ENCODE measurements around the gene PDE6B. TPM values are rescaled to one million over a fixed set of nuclear protein-coding genes. Genes with fewer than 3 reads are reported as not detected.
A peak's percentile ranks its signal among the peaks of the same experiment; 100 is the strongest.

Gene PDE6B
- total RNA-seq, 1 donor from 2014 or later: 2.3 TPM

GRCh38 chr4:710916-711315, 85.5 kb downstream of the PDE6B start:
- DNase-seq (ENCODE audit: low spot score): no peak
- no peaks in the 10 kb centered on the region for H3K9me3 Mint-ChIP-seq (ENCODE audit: low read depth)
- H3K27ac Mint-ChIP-seq (ENCODE audit: unreplicated experiment): no peak overlapping the region
- H3K4me1 Mint-ChIP-seq (ENCODE audit: low read depth): peaks cover 32% of the 10 kb centered on the region
- no peaks in the 10 kb centered on the region for H3K27me3 Mint-ChIP-seq (ENCODE audit: low read depth)
- no peak overlapping the region for H3K4me3 Mint-ChIP-seq (ENCODE audit: unreplicated experiment)
- no peak for TF ChIP-seq CTCF (IDR thresholded peaks at IDR 0.05)
- H3K36me3 Mint-ChIP-seq (ENCODE audit: low read depth): peaks cover 3% of the 10 kb centered on the region

GRCh38 chr4:712093-712492, 86.7 kb downstream of the PDE6B start:
- Mint-ChIP-seq H3K27ac (ENCODE audit: unreplicated experiment) (no peak overlapping the region), H3K4me1 (ENCODE audit: low read depth) (peaks cover 30% of the 10 kb centered on the region), H3K36me3 (ENCODE audit: low read depth) (peaks cover 3% of the 10 kb centered on the region), H3K27me3 (ENCODE audit: low read depth) (no peaks in the 10 kb centered on the region), H3K9me3 (ENCODE audit: low read depth) (no peaks in the 10 kb centered on the region), H3K4me3 (ENCODE audit: unreplicated experiment) (no peak overlapping the region)
- no peak for DNase-seq (ENCODE audit: low spot score)
- no peak for TF ChIP-seq CTCF (IDR thresholded peaks at IDR 0.05)

- no peak for DNase-seq (ENCODE audit: low spot score)
- Mint-ChIP-seq H3K4me3 (ENCODE audit: unreplicated experiment) (no peak overlapping the region), H3K27me3 (ENCODE audit: low read depth) (no peaks in the 10 kb centered on the region), H3K9me3 (ENCODE audit: low read depth) (no peaks in the 10 kb centered on the region), H3K27ac (ENCODE audit: unreplicated experiment) (peak overlapping the region; percentile 71), H3K36me3 (ENCODE audit: low read depth) (peaks cover 3% of the 10 kb centered on the region), H3K4me1 (ENCODE audit: low read depth) (peaks cover 33% of the 10 kb centered on the region)
- TF ChIP-seq CTCF (IDR thresholded peaks at IDR 0.05): no peak
Observed at GRCh38 chr4:712916-713632, 87.7 kb downstream of the PDE6B start.

GRCh38 chr4:714087-714486, 88.7 kb downstream of the PDE6B start:
- no peak overlapping the region for H3K27ac Mint-ChIP-seq (ENCODE audit: unreplicated experiment)
- no peaks in the 10 kb centered on the region for H3K9me3 Mint-ChIP-seq (ENCODE audit: low read depth)
- H3K27me3 Mint-ChIP-seq (ENCODE audit: low read depth): no peaks in the 10 kb centered on the region
- no peak overlapping the region for H3K4me3 Mint-ChIP-seq (ENCODE audit: unreplicated experiment)
- peaks cover 29% of the 10 kb centered on the region for H3K4me1 Mint-ChIP-seq (ENCODE audit: low read depth)
- no peak for DNase-seq (ENCODE audit: low spot score)
- peaks cover 3% of the 10 kb centered on the region for H3K36me3 Mint-ChIP-seq (ENCODE audit: low read depth)
- no peak for TF ChIP-seq CTCF (IDR thresholded peaks at IDR 0.05)

- no peaks in the 10 kb centered on the region for H3K9me3 Mint-ChIP-seq (ENCODE audit: low read depth)
- no peak for DNase-seq (ENCODE audit: low spot score)
- H3K27me3 Mint-ChIP-seq (ENCODE audit: low read depth): no peaks in the 10 kb centered on the region
- peaks cover 7% of the 10 kb centered on the region for H3K36me3 Mint-ChIP-seq (ENCODE audit: low read depth)
- no peak for TF ChIP-seq CTCF (IDR thresholded peaks at IDR 0.05)
- peaks cover 41% of the 10 kb centered on the region for H3K4me1 Mint-ChIP-seq (ENCODE audit: low read depth)
- no peak overlapping the region for H3K4me3 Mint-ChIP-seq (ENCODE audit: unreplicated experiment)
- peak overlapping the region; percentile 65 for H3K27ac Mint-ChIP-seq (ENCODE audit: unreplicated experiment)
Observed at GRCh38 chr4:717601-718320, 92.4 kb downstream of the PDE6B start.
